SK-N-MC (cell line): ENCODE data around the gene SAMD11.
"Not testable (repeated sequence)": the region's sequence is repeated elsewhere in the genome, so short reads cannot be mapped to it uniquely, and the experiment has no call there.

ENCODE experiments used
- EZH2 ChIP-seq: fragments of 200-600 bp; sonication (generic); IDR thresholded peaks from one replicate; pipeline ENCODE4 v1.6.1; 2017; ENCODE audit warnings: antibody characterized with exemption
- FOXP2 ChIP-seq: optimal IDR thresholded peaks from 2 replicates; pipeline ENCODE3; 2011; ENCODE audit warnings: mild to moderate bottlenecking, moderate library complexity; ENCODE audit not compliant: insufficient read depth; ENCODE audit errors: extremely low read length, control extremely low read depth
- POLR2AphosphoS5 ChIP-seq: IDR thresholded peaks from 2 replicates; pipeline ENCODE4 v1.6.1; 2012; ENCODE audit warnings: mild to moderate bottlenecking, low read depth, low read length, borderline replicate concordance

DNA sequence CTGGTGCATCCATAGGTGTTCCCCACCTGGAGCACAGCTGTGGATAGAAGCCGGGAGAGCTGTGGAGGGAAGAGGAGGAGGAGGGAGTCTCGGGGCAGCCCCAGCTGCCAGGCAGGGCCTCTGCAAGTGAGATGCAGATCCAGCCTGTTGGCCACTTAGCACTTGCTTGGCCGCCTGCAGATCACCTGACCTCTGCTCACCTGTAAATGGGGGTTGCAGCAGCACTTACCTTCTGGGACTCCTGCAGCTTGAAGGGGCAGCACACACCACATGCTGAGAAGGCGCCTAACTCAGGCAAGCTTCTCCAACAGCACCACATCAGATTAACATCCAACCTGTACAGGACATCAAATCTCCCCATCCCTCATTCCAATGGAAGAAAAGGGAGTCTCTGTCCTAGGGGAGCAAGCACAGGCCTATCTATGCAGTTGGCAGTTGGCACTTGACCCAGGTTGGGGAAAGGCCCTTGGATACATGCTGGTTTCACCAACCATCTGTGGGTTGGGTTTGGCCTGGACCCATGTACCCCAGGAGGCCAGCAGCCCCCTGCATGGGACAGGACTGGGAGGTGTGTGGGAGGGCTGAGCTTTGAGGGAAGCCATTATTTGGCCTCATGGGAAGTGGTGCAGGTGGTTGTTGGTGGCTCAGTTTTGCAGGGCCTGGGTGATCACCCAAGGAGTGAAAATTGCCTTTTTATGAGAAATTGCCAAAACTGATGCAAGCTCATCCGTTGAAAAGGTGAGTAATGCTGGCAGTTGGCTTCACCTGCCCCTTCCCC lies 46.3 kb upstream of the SAMD11 start:
- not testable (repeated sequence) for TF ChIP-seq POLR2AphosphoS5, EZH2, FOXP2
